Smooth muscle cell (in vitro differentiated cells): ENCODE measurements around the gene PEG3. TPM values are rescaled to one million over a fixed set of nuclear protein-coding genes. Genes with fewer than 3 reads are reported as not detected.

Experiments used
- DNase-seq: peaks from one replicate; lab custom pipeline; 2025; ENCODE audit not compliant: unreplicated experiment; lab: John Stamatoyannopoulos, UW
- H2AFZ ChIP-seq: fragments of 200-600 bp; sonication (generic); 2 replicates; pipeline ENCODE4 v1.6.0; 2016; ENCODE audit warnings: antibody characterized with exemption, low read depth, mild to moderate bottlenecking
- H3F3A ChIP-seq: fragments of 200-600 bp; sonication (generic); 2 replicates; pipeline ENCODE4 v1.6.0; 2017; ENCODE audit warnings: antibody characterized with exemption, low read depth
- H3K27ac ChIP-seq: fragments of 200-600 bp; sonication (generic); 2 replicates; pipeline ENCODE4 v1.5.1; 2016; ENCODE audit warnings: low read depth, mild to moderate bottlenecking
- H3K27me3 ChIP-seq: fragments of 200-600 bp; sonication (generic); 2 replicates; pipeline ENCODE4 v1.6.1; 2016; ENCODE audit warnings: low read depth, mild to moderate bottlenecking
- H3K36me3 ChIP-seq: fragments of 200-600 bp; sonication (generic); 2 replicates; pipeline ENCODE4 v1.5.1; 2016; ENCODE audit warnings: low read depth
- H3K4me1 ChIP-seq: fragments of 200-600 bp; sonication (generic); 2 replicates; pipeline ENCODE4 v1.5.1; 2016; ENCODE audit warnings: low read depth
- H3K4me2 ChIP-seq: fragments of 200-600 bp; sonication (generic); 2 replicates; pipeline ENCODE4 v1.6.0; 2016; ENCODE audit warnings: mild to moderate bottlenecking
- H3K4me3 ChIP-seq: fragments of 200-600 bp; sonication (generic); 2 replicates; pipeline ENCODE4 v1.5.1; 2016; ENCODE audit warnings: mild to moderate bottlenecking
- H3K79me2 ChIP-seq: fragments of 200-600 bp; sonication (generic); 2 replicates; pipeline ENCODE4 v1.6.0; 2016; ENCODE audit warnings: low read depth, mild to moderate bottlenecking
- H3K9ac ChIP-seq: fragments of 200-600 bp; sonication (generic); 2 replicates; pipeline ENCODE4 v1.6.0; 2016; ENCODE audit warnings: low read depth
- H3K9me3 ChIP-seq: fragments of 200-600 bp; sonication (generic); replicated peaks from 2 replicates; pipeline ENCODE4 v1.5.1; 2016; ENCODE audit warnings: low read depth
- H4K20me1 ChIP-seq: fragments of 200-600 bp; sonication (generic); 2 replicates; pipeline ENCODE4 v1.6.0; 2016; ENCODE audit warnings: low read depth
- CTCF ChIP-seq: fragments of 200-600 bp; sonication (generic); IDR thresholded peaks from 2 replicates; pipeline ENCODE4 v1.5.1; 2017; ENCODE audit warnings: borderline replicate concordance, mild to moderate bottlenecking, antibody characterized with exemption; ENCODE audit not compliant: insufficient read depth, poor library complexity, severe bottlenecking
- WGBS: methylation state at CpG from one replicate; pipeline ENCODE4 v1.1.7; 2016; ENCODE audit warnings: low lambda C conversion rate; 5-methylcytosine and 5-hydroxymethylcytosine counted together
- polyA plus RNA-seq: library from polyadenylated mRNA; unstranded; fragments of >200 nt; fragmentation: Nextera tagmentation; extraction: Ambion mirVana; gene quantifications from 2 replicates; pipeline ENCODE4 v1.2.1, GENCODE V29; 2016
- total RNA-seq: library from RNA; depleted of rRNA; stranded (reverse); fragments of >200 nt; gene quantifications from 2 replicates; pipeline ENCODE4 v1.2.3, GENCODE V29; 2014

PEG3 gene
- total and polyA plus RNA-seq, 2 experiments from 2014 or later: 0.54 TPM; not detected in 1

- 76% methylated on average over 6 of the region's 6 CpGs for WGBS
- Histone ChIP-seq H3K4me2 (no peak overlapping the region), H3K79me2 (no peaks in the 10 kb centered on the region), H3K4me1 (no peaks in the 10 kb centered on the region), H3K9ac (no peak overlapping the region), H3K4me3 (no peak overlapping the region), H3K27me3 (no peaks in the 10 kb centered on the region), H4K20me1 (no peaks in the 10 kb centered on the region), H2AFZ (no peak overlapping the region), H3F3A (no peaks in the 10 kb centered on the region), H3K27ac (no peak overlapping the region), H3K36me3 (no peaks in the 10 kb centered on the region), H3K9me3 (peaks cover 7% of the 10 kb centered on the region)
- no peak for DNase-seq
- no peak for TF ChIP-seq CTCF
Observed at GRCh38 chr19:56811480-56811879, 29.0 kb downstream of the PEG3 start.

GRCh38 chr19:56810260-56810659 lies 30.3 kb downstream of the PEG3 start:
- H3K4me2 ChIP-seq: no peak overlapping the region
- H3K4me3 ChIP-seq: no peak overlapping the region
- H3K9ac ChIP-seq: no peak overlapping the region
- H3F3A ChIP-seq: no peaks in the 10 kb centered on the region
- H3K27me3 ChIP-seq: no peaks in the 10 kb centered on the region
- DNase-seq: no peak
- H3K4me1 ChIP-seq: no peaks in the 10 kb centered on the region
- peaks cover 10% of the 10 kb centered on the region for H3K9me3 ChIP-seq
- H4K20me1 ChIP-seq: no peaks in the 10 kb centered on the region
- 76% methylated on average over 1 of the region's 1 CpG for WGBS
- H3K27ac ChIP-seq: no peak overlapping the region
- no peak for TF ChIP-seq CTCF
- H3K36me3 ChIP-seq: no peaks in the 10 kb centered on the region
- no peaks in the 10 kb centered on the region for H3K79me2 ChIP-seq
- H2AFZ ChIP-seq: no peak overlapping the region

- 65% methylated on average over 3 of the region's 3 CpGs for WGBS
- Histone ChIP-seq H3K4me1 (no peaks in the 10 kb centered on the region), H3K9ac (no peak overlapping the region), H3K4me3 (no peak overlapping the region), H3K79me2 (no peaks in the 10 kb centered on the region), H3K27ac (no peak overlapping the region), H3K36me3 (no peaks in the 10 kb centered on the region), H3K4me2 (no peak overlapping the region), H4K20me1 (no peaks in the 10 kb centered on the region), H2AFZ (no peak overlapping the region), H3K9me3 (peaks cover 12% of the 10 kb centered on the region), H3K27me3 (no peaks in the 10 kb centered on the region), H3F3A (no peaks in the 10 kb centered on the region)
- TF ChIP-seq CTCF: no peak
- no peak for DNase-seq
Observed at GRCh38 chr19:56808717-56809392, 31.7 kb downstream of the PEG3 start.

- peaks cover 9% of the 10 kb centered on the region for H3K9me3 ChIP-seq
- H3K4me1 ChIP-seq: no peaks in the 10 kb centered on the region
- H3K9ac ChIP-seq: no peak overlapping the region
- no peak overlapping the region for H3K4me3 ChIP-seq
- TF ChIP-seq CTCF: no peak
- H4K20me1 ChIP-seq: no peaks in the 10 kb centered on the region
- H2AFZ ChIP-seq: no peak overlapping the region
- H3K4me2 ChIP-seq: no peak overlapping the region
- no peak overlapping the region for H3K27ac ChIP-seq
- no peak for DNase-seq
- no peaks in the 10 kb centered on the region for H3F3A ChIP-seq
- H3K27me3 ChIP-seq: no peaks in the 10 kb centered on the region
- H3K36me3 ChIP-seq: no peaks in the 10 kb centered on the region
- H3K79me2 ChIP-seq: no peaks in the 10 kb centered on the region
Observed at GRCh38 chr19:56806639-56807038, 33.9 kb downstream of the PEG3 start.
